Cardiac septum (tissue), 1 donor: ENCODE results near the gene NUDC. TPM values are rescaled to one million over a fixed set of nuclear protein-coding genes. Genes with fewer than 3 reads are reported as not detected.

ENCODE experiments used
- DNase-seq: peaks from one replicate; pipeline ENCODE4 v3.0.0-alpha.2; 2020; ENCODE audit warnings: low spot score
- intact Hi-C: fragments of 100-400 bp; cut with DNase I; formaldehyde crosslinking; loops from one replicate; pipeline ENCODE4 v1.14.0; 2022
- total RNA-seq: library from RNA; stranded (reverse); fragmentation: NEBNext Ultra II Directional; extraction: Animal tissue kit (Norgen Biotek cat#: 25700); gene quantifications from one replicate; pipeline ENCODE4 v1.2.1, GENCODE V29; 2021
- donor health status: DM: no; HTN: no; CAD: no.

NUDC gene
- total RNA-seq, 1 donor from 2014 or later: 55.5 TPM

DNA sequence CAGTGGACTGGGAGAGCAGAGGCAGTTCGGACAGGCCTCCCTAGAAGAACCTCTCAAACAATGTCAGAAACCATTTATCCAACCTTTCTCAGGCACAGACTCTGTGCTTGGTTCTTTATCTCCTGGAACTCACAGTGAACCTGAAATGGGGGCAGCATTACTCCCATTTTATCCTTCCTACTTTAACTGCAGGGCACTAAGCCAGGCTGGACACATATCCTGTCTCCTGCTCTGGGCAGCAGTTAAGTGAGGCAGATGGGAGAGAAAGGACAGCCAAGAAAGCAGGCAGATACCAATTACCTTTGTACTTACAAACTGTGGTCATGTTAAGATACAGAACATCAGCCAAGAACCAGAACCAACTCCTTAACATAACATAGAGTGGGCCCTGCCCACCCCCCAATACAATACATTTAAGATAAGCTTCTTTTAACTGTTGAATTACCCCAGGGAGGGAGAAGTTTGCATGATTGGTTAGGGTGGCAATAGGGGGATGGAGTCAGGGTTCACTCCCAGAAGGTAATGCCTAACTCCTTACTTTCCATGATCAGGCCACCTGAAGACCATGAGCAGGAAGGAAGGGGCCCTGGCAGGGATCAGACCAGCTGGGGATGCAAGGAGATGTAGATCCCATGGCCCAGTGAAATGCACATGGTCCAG is 27.9 kb downstream of the NUDC start:
- DNase-seq: no peak
- intact Hi-C loops: no loop called here

DNA sequence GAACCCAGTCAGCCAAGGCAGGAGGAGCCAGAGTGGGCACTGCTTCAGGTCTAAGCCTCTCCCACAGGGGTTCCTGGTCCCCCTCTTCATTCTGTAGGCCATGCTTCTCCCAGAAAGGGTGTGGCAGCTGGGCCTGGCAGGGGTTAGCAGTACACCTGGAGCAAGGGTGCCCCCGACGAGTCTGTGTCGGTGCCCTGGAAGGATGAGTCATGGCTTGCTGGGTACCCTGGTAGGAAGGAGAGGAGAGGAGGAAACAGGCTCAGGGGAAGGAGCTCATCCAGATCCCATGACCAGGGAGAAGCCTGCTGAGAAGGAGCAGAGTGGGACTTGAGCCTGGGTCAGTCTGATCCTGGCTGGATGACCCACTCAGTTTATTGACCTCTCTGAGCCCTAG is 28.4 kb downstream of the NUDC start:
- DNase-seq: no peak
- intact Hi-C loops: no loop called here

DNA sequence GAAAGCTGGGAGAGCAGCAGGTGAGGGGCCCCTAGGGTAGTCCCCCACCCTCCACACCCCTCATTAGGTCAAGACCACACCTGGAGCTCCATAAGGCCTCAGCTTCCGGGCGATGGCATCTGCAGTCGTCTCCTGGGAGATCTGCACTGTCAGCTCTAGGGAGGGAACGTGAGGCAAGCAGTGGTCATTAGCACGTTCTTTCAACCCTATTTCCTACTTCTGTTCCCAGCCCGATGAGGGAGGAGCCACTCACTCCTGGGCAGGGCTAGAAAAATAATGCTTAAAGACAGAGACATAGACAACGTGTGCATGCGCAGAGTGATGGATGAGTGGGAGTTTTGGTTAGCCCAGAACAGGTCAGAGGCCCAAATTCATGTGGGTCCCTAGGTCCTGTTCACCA is 29.1 kb downstream of the NUDC start:
- DNase-seq: no peak
- intact Hi-C loops: no loop called here

DNA sequence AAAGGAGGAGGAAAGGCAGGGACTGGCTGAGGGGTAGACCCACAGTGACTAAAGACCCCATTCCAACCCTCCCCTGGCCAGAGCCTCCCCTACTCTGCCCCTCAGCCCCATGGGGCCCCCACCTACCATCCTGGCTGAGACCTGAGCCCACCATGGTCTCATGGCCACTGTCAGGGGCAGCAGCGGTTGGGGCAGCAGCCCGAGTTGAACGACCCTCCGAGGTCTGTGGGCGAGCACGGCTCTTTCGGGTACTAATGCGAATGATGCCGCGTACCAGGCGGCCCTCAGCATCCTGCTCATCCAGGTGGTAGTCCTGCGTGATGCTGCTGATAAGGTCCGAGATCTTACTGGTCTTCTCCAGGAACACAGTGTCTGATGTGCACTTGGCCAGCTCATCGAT is 29.7 kb downstream of the NUDC start:
- DNase-seq: no peak
- intact Hi-C loops: no loop called here

DNA sequence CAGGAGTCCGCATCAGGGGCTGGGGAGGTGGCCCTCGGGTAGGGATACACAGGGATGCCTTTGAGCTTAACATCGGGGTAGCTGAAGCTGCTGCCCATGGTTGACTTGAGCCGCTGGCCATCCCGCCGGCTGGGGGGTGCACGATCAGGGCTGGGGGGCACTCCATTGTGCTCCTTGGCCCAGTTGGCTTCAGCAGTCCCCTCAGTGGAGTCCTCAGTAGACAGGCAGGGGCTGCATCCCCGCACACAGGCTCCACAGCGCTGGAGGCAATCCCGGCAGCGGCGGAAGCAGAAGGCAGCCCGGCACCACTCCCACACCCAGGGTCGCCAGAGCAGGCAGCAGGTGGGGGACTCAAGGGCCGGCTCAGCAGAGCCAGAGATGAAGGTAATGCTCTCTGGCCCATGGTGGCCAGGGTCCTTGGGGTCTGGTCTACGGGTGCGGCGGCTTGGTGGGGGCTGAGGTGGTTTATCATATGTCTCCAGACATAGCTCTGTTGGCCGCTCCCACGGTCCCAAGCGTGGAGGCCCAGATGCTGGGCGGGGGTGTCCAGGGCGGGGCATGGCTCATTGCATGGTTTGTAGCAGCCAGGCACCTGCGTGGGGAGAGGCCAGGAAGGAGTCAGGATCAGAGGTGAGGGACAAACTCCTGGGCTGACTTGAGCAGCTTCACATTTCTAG is 30.4 kb downstream of the NUDC start:
- intact Hi-C loops: no loop called here
- DNase-seq: no peak

DNA sequence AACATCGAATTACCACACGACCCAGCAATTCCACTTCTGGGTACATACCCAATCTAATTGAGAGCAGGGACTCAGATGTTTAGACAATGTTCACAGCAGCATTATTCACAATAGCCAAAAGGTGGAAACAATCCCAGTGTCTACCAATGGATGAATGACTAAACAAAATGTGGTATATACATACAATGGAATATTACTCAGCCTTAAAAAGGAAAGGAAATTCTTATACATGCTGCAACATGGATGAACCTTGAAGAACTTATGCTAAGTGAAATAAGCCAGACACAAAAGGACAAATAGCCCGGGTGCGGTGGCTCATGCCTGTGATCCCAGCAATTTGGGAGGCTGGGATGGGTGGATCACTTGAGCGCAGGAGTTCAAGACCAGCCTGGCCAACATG is 31.8 kb downstream of the NUDC start:
- intact Hi-C loops: no loop called here

DNA sequence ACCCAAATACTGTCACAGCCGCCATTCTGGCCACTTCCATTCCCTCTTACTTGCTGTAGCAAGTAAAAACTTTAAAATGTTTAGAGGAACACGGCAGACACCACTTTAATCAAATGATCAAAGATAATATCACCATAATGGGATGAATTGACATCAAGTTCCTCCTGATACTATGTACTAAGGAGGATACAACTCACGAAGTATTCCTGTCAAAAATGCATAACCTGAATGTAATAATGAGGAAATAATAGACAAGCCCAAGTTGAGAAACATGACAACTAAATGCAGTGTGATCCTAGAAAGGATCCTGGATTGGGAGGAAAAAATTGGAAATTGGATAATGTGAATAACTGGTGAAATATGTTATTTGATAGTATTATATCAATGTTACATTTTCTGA is 34.8 kb downstream of the NUDC start:
- no peak for DNase-seq
- intact Hi-C loops: no loop called here

More for the DNA sequence above, 31.8 kb downstream of the NUDC start:
- DNase-seq: no peak

DNA sequence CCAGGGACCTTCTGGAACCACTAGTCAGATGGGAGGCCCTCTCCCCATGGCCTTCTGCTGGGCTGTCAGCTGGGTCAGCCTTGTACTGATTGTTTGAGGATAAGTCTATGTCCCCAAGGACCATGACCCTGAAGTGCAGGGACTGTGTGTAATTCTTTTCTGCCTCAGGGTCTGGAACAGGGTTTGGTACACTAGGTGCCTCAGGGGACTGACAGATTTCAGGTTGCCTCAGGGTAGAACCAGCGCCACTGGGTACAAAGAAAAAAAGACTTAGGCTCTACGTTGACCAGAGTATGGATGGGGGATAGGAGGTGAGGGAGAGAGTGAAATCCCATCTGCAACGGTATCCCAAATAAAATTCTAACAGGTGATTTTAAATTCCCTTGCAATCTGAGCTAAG is 35.8 kb downstream of the NUDC start:
- intact Hi-C loops: no loop called here
- DNase-seq: no peak

DNA sequence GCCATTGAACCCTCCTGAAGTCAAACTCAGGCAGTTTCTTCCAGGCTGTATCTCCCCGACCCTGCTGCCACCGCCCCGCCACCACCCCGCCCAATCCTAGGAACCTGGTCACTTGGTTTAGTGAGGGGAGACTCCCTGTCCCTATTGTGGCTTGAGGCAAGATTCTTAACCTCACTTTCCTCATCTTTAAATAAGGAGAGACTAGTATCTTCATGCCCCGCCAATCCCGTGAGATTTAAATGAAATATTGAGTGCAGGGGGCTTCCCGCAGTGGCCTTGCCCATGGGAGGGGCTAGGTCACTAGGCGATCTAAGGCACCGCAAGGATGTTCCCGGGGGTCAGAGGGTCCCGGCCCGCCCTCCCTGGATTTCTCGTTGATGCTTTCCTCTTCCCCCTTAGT is 37.7 kb downstream of the NUDC start:
- no peak for DNase-seq
- intact Hi-C loops: no loop called here

DNA sequence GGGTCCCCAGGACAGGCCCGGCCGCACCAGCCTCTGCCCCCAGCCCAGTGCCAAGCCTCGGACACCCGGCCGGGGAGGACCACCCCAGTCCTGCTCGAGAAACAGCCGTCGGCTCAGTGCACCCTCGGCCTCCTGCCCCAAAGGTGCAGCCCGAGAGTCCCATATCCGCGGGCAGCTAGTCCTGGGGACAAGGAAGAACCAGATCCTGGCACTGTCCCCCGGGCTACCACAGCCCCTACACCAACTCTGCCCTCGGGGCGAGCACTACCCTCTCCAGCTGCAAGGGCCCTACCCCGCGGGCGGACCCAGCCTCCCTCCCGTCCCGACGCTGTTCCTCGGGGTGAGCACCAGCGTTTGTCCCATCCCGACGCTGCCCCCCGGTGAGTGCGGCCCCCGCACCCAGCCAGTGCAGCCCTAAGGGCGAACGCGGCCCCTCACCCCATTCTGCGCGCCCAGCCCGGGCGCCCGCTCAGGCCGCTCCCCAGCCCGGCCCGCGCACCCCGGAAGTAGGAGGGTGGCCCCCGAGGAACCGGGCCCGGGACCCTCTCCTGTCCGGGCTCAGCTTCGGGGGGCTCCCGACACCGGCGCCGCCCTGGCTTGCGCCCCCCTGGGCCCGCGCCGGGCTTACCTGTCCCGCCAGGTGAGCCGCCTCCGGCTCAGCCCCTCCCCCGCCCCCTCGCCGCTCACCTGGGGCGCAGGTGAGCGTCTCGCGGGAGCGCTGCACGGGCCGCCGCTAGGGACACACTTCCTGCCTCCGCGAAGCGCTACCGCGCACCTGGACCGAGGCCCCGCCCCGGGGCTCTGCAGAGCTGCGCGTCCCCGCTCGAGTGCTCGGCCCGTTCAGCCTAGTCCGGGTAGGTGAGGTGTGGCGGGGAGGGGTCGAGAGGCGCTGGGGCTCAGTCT is 38.4 kb downstream of the NUDC start, which contains the start of gene KDF1:
Gene KDF1 (minus strand): TSS at position 747 of the 903 bp plus-strand sequence. CDS start 8,088 bp downstream, outside the sequence.
- intact Hi-C loops: loop anchor here (10.0 kb wide), 1 partner anchor 135 kb away; no protein-coding TSS in a partner anchor
- no peak for DNase-seq

DNA sequence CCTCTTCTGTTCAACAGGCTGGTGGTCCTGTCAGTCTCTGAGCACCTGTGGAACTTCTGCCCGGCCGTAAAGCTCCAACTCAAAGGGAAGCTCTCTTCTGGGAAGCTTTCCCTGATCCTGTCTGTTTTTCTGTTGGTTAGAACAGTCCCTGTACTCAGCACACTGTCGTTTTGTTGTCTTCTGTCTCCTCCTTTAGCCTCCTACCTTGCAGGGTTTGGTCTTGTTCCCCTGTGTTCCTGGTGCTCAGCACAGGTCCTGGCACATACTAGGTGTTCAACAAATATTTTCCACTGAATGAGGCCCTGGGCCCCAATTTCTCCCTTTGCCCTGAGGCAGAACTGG is 39.1 kb downstream of the NUDC start:
- intact Hi-C loops: loop anchor here (10.0 kb wide), 1 partner anchor 134 kb away; no protein-coding TSS in a partner anchor
- no peak for DNase-seq

DNA sequence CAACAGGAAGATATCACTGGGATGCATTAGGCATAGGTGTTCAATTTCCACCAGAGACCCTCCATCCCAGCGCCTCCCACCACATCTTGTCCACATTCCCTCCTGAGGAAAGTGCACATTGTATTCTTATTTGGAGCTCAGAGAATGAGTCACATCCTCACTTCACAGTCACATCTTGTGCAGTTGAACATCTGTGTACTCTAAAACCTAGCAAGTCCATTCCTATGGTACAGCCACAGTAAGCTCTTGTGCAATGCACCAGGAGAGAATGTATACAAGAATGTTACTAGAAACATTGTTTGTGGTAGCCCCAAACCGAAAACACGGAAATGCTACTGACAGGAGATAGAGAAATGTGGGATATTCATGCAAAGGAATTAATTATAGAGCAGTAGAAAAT is 40.3 kb downstream of the NUDC start:
- no peak for DNase-seq
- intact Hi-C loops: loop anchor here (10.0 kb wide), 1 partner anchor 133 kb away; no protein-coding TSS in a partner anchor

DNA sequence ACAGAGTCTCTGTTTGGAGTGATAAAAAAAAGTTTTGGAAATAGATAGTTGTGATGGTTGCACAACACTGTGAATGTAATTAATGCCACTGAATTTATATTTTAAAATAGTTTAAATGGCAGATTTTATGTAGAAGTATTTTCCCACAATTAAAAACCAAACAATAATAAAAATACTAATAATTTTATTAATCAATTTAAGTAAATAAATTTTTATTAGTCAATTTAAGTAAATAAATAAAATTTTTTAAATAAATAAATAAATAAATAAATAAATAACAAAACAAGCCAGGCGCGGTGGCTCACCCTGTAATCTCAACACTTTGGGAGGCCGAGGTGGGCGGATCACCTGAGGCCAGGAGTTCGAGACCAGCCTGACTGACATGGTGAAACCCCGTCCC is 43.7 kb downstream of the NUDC start:
- DNase-seq: no peak
- intact Hi-C loops: loop anchor here (10.0 kb wide), 1 partner anchor 130 kb away; no protein-coding TSS in a partner anchor

DNA sequence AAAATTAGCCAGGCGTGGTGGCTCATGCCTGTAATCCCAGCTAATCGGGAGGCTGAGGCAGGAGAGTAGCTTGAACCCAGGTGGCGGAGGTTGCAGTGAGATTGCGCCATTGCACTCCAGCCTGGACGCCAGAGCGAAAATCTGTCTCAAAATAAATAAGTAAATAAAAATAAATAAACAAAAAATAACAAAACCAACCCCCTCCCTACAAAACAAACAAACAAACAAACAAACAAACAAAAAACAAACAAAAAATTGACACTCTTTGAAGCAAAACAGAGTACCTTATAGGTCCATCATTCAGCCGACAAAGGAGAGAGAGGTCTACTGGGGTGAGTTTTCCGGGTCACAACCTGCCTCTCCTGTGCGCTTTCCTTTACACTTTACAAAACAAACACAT is 44.1 kb downstream of the NUDC start:
- no peak for DNase-seq
- intact Hi-C loops: loop anchor here (10.0 kb wide), 1 partner anchor 129 kb away; no protein-coding TSS in a partner anchor

DNA sequence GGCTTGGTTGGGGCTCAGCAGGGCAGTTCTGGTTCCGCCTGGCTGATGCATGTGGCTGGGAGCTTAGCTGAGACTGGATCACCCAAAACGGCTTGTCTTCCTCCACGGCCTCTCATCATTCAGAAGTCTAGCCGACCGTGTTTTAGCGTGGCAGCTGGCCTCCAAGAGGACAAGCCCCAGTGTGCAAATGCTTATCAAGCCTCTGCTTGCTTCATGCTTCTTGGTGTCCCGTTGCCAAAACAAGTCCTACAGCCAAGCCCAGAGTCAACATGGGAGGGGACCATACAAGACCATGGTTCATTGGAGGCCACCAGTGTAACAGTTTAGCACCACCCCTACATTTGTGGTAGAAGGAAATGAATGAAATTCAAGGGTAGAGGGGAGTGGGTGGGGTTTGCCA is 49.3 kb downstream of the NUDC start:
- intact Hi-C loops: no loop called here

DNA sequence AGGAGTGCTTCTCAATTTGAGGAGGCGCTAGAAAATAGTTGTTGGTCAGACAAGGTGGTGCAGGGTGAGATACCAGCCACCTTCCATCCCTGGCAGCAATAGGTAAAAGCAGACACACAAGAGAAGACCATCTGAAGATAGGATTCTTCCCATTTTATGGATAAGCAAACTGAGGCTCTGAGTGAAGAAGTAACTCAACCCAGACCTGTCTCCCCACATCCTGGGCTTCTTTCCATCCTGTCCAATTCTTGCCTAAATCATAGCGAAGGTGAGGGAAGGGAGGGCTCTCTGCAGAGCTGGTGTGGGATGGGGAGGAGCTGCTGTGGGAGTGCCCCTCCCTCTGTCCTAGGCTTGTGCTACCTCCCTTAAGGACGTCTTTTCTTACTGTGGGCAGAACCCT is 50.0 kb downstream of the NUDC start:
- intact Hi-C loops: no loop called here
- DNase-seq: no peak

More for the DNA sequence above, 49.3 kb downstream of the NUDC start:
- DNase-seq: no peak

DNA sequence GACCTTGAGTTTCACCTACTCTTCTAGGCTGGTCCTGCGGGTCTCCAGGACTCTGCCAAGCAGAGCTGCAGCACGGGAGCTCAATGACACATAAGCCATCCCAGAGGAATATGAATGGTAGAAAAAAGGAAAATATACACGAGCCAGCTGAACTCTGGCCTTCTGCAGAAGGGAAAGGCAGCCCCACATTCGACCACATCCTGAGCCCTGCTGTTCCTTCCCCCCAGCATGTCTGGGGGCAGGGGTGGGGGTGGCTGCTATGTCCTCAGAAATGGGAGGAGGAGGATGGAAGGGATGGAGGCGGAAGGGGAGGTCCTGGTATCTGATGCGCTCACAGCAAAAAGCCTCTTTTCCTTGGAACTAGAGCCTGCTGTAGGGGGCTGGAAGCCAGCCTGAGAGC is 50.8 kb downstream of the NUDC start:
- DNase-seq: no peak
- intact Hi-C loops: no loop called here

DNA sequence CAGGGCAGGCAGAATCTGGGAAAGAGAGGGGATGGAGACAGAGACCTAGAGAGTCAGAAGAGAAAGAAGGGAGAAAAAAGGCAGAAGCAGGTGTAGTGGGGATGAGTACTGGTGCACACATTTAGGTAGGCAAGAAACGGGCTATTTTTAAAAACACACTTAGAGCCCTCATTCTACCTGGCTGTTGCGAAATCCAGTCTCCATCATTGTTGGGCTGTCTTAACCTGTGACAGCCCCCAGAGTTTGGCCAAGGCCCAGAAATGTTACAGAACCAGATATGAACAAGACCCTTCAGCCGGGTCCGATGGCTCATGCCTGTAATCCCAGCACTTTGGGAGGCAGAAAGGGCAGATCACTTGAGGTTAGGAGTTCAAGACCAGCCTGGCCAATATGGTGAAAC is 51.3 kb downstream of the NUDC start:
- intact Hi-C loops: no loop called here
- no peak for DNase-seq

DNA sequence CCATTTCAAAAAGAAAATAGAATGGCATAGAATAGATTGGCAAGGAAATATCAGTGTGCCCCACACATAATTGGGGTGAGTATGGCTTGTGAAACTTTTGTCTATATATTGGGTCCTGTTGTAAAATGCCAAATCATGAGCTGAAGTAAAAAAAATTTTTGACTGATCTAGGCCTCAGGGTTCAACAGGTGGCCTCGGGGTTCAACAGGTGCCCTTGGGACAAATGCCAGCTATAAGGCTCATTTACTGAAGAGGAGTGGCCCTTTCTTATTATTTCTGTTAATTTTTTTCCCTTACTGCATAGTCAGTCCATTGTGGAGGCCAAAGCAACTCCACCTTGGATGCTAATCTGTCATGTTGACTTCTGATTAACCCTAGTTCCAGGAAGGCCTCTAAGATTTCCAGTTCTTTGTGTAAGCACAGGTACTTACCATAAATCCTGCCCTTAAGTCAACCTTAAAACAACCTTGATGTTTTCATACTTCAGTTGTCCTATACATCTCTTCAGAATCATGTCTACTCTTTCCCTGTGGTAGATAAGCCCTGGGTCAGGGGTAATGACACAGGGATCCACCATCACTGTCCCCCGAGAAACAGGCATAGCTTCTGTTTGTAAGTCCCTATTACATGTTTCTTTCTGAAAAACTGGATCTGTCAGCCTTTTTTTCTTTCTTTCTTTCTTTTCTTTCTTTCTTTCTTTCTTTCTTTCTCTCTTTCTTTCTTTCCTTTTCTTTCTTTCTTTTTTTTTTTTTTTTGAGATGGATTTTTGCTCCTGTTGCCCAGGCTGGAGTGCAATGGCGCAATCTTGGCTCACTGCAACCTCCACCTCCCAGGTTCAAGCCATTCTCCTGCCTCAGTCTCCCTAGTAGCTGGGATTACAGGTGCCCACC is 55.3 kb downstream of the NUDC start:
- intact Hi-C loops: no loop called here
- DNase-seq: no peak
